Astrocyte of the cerebellum (primary cell): ENCODE measurements around the gene BBS2.

Experiments used
- DNase-seq: peaks from one replicate; pipeline ENCODE4 v3.0.0-alpha.2; 2011; ENCODE audit warnings: low read depth
- H3K4me3 ChIP-seq: 2 replicates; pipeline ENCODE4 v1.5.1; 2011; ENCODE audit warnings: mild to moderate bottlenecking, low read depth, low read length, moderate library complexity
- in situ Hi-C: cut with HindIII; loops from 2 replicates; pipeline ENCODE4 v1.10.0; 2017; ENCODE audit warnings: low sequenced_read_pairs
- TF ChIP-seq, protein P1 (sequence below): IDR thresholded peaks from 2 replicates; pipeline ENCODE4 v1.5.1; 2012; ENCODE audit warnings: low read length, low read depth, moderate library complexity, mild to moderate bottlenecking; ENCODE audit errors: missing control alignments

BBS2 gene

DNA sequence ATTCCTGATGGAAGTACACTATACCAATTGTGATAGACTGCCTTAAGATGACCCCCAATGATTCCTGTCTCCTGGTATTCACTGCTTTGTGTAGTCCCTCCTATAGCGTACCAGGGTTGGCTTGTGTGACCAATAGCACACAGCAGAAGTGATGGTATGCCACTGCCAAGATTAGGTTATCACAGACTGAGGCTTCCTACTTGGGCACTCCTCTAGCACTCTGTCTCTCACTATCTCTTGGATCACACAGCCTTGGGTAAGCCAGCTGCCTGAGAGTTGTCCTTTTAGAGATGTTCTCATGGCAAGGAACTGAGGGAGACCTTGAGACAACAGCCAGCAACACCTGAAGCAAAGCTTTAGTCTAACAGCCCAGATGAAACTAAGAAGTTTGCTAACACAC is 81.8 kb downstream of the BBS2 start:
- DNase-seq = no peak
- in situ Hi-C loops = no loop called here
- H3K4me3 ChIP-seq = no peak overlapping the region
- TF ChIP-seq, protein P1, sequence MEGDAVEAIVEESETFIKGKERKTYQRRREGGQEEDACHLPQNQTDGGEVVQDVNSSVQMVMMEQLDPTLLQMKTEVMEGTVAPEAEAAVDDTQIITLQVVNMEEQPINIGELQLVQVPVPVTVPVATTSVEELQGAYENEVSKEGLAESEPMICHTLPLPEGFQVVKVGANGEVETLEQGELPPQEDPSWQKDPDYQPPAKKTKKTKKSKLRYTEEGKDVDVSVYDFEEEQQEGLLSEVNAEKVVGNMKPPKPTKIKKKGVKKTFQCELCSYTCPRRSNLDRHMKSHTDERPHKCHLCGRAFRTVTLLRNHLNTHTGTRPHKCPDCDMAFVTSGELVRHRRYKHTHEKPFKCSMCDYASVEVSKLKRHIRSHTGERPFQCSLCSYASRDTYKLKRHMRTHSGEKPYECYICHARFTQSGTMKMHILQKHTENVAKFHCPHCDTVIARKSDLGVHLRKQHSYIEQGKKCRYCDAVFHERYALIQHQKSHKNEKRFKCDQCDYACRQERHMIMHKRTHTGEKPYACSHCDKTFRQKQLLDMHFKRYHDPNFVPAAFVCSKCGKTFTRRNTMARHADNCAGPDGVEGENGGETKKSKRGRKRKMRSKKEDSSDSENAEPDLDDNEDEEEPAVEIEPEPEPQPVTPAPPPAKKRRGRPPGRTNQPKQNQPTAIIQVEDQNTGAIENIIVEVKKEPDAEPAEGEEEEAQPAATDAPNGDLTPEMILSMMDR = no peak

DNA sequence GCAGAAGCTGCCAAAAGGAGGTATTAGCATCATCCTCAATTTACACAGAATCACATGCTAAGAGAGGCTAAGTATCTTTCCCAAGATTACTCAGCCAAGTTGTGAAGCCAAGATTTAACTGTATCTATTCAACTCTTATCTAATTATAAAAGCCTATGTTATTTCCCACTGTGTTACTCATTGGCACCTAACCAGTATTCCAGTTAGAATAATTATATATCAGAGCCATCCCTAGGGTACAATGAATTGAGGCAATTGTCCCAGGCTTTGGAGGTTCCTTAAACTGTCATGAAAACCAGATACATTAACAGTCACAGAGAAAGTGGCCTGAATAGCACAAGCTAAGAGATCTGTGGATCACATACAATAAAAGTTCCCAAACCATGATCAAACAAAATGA is 83.6 kb downstream of the BBS2 start:
- H3K4me3 ChIP-seq = no peak overlapping the region
- in situ Hi-C loops = no loop called here
- no peak for DNase-seq
- TF ChIP-seq, protein P1 = no peak
